HG02588 (cell line): Measurements from ENCODE around the gene EAF2.

Experiments
- ATAC-seq: cut with Tn5 transposase; IDR thresholded peaks from one replicate; pipeline ENCODE4 v1.9.1; 2021; ENCODE audit warnings: mild to moderate bottlenecking, moderate library complexity; ENCODE audit not compliant: unreplicated experiment

Gene EAF2

GRCh38 chr3:121834671-121835464 is at the start of gene EAF2, which contains the start of gene IQCB1:
TSS of gene EAF2 (plus strand) at chr3:121835209. CDS start at chr3:121835286, 77 bp downstream.
TSS of gene IQCB1 (minus strand) at chr3:121835060. CDS start at chr3:121828960, 6,100 bp downstream.
- ATAC-seq: peak; percentile 95

GRCh38 chr3:121786485-121786884 is 48.5 kb upstream of the EAF2 start:
- no peak for ATAC-seq

DNA sequence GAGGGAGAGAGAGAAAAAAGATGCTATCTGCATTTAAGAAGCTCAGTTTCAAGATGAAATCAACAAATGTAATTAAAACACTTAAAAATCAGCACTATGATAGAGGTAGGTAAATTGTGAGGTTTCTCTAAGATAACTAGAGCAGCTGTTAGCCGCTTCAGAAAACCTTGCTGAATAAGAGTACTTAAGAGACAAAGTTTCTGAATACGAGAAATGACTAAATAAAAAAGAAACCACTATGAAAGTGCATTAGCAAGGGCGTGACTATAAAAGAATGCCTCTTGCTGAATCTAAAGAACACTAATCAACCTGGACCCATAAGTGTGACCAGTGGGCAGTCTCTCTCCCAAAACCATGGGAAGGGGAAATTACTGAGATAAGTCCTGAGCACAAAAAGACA is 41.9 kb upstream of the EAF2 start:
- ATAC-seq: peak; percentile 48

DNA sequence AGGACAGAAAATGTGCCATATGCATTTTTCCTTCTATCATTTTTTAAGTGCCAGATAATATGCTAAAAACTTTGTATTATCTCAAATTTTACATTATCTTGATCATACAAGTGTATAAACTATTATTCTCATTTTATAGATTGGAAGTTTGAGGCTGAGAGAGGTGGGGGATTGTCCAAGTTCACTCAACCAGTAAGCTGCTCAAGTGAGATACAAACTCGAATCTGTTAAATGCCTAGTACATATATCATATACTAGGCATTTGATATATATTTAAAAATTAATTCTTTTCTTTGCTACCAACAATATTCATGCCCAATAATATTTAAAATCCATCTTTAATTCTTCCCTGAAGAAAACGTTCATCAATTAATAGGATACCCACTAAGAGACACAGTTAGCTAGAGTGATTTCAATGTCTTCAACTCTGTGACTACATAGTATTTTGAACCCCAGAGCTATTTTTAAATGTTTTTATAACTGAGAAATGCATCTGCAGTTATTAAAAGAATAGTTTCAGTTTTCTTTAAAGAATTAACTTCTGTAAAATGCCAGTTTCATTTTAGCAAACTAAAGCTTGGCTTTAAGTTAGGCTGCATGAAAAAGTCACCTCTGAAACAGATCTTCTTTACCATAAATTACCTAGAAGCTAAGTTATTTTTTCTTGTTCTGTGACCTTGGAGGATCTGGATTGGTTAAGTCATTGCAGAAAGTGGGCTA is 40.6 kb upstream of the EAF2 start:
- ATAC-seq: no peak

- ATAC-seq: no peak
These were observed 38.0 kb upstream of the EAF2 start for GRCh38 chr3:121796970-121797369.

DNA sequence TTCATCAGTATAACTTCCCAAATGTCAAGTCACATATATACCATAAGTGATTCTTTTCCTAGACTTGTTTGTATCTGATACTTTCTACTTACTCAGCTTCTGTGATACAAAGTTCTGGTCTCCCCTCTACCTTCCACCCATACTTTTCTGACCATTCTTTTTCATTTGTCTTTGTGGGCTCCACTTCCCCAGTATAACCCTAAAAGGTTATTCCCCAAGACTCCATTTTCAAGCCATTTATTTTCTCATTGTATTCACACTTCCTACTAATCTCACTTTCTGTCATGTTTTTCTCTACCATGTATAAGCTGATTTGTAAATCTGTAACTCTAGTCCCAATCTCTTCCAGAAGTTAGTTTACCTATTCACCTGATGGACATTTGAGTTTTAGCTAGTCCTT is 34.1 kb upstream of the EAF2 start:
- no peak for ATAC-seq

GRCh38 chr3:121803771-121804320 is 31.2 kb upstream of the EAF2 start:
- no peak for ATAC-seq

GRCh38 chr3:121809249-121809648 is 25.8 kb upstream of the EAF2 start:
- peak; percentile 96 for ATAC-seq

DNA sequence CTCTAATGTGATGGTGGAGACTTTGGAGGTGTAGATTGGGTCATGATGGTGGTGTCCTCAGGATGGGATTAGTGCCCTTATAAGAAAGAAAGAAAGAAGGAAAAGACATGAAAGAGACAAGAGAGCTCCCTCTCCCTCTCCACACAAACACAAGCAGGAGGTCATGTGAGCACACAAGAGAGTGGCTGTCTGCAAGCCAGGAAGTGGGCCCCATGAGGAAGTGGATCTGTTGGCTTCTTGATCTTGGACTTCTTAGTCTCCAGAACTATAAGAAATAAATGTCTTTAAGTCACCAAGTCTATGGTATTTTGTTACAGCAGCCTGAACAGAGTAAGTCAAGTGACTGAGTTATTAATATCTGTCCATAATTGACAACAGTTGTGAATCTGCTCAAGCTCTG is 17.3 kb upstream of the EAF2 start:
- no peak for ATAC-seq

DNA sequence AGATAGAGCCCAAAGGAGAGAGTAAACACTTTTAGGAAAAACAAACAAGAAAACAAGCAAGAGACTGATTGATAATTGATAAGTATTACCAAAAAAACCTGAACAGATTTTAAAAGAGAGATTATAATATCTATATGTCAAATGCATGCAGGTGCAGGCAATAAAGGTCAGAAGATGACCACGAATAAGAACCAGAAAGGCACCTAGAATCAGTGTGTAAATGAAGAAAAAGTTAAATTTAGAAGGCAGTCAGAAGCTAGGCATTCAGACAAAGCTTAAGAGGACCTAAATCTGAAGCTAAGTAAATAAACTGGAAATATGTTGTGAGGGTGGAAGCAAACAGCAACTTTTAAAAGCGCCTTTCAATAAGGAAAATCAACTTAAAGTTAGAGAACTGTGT is 16.4 kb upstream of the EAF2 start:
- no peak for ATAC-seq

DNA sequence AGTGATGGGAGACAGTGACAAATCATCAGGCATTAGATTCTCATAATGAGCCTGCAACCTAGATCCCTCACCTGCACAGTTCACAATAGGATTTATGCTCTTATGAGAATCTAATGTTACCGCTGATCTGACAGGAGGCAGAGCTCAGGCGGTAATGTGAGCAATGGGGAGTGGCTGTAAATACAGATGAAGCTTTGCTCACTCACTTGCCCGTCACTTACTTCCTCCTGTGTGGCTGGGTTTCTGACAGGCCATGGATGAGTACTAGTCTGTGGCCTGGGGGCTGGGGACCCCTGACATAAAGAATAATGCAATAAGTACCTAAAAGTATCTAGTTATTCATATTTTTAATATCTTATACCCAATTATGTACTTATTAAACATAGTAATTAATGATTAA is 15.8 kb upstream of the EAF2 start:
- ATAC-seq: no peak

DNA sequence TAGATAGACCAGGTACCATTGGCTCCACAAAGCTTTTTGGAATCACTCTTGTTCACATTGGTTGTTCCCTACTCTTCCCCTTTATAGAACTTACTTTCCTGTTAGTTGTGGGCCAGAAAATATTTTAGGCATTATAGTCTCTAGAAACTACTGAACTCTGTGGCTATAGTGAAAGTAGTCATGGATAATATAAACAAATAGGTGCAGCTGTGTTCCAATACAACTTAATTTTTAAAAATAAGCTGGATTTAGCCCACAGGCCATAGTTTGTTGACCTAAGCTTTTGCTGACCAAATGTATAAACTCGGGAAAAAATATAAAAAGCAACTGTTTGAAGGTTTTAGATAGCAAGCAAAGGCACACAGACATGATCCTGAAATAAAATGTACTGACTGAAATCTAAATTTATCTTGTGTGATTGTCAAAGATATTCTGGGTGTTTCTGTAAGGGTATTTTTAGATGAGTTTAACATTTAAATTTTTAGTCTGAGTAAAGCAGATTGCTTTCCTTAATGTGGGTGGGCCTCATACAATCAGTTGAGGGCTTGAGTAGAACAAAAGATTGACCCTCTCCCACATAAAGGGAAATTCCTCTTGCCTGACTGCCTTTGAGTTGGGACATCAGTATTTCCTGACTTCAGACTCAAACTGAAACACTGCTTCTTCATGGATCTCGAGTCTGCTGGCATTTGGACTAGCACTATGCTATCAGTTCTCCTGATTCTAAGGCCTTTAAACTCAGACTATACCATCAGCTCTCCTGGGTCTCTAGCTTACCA is 13.4 kb upstream of the EAF2 start:
- no peak for ATAC-seq

DNA sequence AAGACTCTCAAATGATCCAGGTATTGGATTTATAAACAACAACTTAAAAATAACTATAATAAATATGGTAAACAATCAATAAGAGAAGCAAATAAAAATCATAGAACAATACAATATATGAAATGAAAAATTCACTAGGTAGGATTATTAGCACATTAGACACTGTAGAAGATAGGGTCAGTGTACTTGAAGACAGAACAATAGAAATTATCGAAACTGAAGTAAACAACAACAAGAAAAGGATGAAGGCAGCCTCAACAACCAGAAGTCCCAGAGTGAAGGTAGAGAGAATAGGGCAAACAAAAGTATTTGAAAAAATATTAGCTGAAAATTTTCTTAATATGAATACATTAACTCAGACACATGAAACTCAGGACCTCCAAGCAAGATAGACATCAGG is 12.0 kb upstream of the EAF2 start:
- ATAC-seq: no peak

DNA sequence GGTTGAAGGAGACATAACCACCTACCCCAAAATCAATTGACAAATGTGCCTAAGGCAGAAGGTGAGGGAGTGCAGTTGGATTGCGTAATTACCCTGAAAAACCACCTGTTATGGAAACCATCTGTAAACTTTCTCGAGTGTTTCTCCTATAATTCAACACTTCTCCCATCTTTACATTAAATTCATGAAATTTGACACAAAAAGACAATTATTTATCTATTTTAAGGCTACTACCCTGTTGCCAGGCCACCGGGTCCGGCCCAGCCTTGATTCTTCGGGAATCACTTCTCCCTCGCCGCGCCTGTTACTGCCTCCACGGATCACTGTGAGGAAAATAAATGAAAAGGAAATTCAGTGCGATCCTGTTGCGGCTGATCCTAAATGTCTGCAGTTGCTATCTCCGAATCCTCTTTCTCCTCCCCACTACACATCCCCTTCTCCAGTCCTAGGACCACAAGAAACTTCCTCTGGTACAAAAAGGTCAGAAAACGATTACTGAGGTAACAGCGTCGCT is 795 bp upstream of the EAF2 start:
- no peak for ATAC-seq

- ATAC-seq: peak; percentile 16
These were observed 424 bp downstream of the EAF2 start for GRCh38 chr3:121835465-121835801.

GRCh38 chr3:121836064-121836463 is 1.1 kb downstream of the EAF2 start:
- no peak for ATAC-seq

DNA sequence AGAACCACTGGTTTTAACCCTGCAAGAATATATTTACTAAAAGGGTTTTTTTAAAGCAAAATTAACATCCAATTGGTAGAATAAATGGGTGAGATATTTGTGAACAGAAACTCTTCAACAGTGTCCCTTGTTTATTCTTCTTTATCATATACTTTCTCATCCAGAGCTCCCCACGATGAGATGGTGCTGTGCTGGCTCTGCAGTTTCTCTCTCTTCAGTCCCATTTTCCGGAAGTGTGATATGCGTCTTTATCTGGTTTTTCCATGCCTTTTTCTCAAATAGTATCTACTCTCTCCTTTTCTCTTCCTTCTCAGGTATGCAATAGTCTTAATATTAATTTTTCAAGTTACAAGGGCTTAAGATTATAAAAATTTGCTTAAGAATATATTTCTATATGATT is 1.5 kb downstream of the EAF2 start:
- ATAC-seq: no peak

GRCh38 chr3:121839962-121840361 is 5.0 kb downstream of the EAF2 start:
- ATAC-seq: no peak

DNA sequence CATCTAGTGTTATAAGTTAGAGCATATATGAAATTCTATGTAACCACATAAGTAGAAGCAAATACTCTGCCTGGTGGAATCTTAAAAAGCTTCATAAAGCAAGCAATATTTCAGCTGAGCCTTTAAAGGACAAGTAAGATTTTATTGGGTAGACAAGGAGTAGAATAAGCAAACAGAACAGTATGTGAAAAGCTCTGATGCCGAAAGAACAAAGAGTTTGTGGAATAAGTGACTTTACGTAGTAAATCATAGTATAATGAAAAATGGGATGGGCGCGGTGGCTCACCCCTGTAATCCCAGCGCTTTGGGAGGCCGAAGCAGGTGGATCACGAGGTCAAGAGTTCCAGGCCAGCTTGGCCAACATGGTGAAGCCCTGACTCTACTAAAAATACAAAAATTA is 9.9 kb downstream of the EAF2 start:
- no peak for ATAC-seq

- no peak for ATAC-seq
These were observed 17.2 kb downstream of the EAF2 start for GRCh38 chr3:121852256-121852655.

DNA sequence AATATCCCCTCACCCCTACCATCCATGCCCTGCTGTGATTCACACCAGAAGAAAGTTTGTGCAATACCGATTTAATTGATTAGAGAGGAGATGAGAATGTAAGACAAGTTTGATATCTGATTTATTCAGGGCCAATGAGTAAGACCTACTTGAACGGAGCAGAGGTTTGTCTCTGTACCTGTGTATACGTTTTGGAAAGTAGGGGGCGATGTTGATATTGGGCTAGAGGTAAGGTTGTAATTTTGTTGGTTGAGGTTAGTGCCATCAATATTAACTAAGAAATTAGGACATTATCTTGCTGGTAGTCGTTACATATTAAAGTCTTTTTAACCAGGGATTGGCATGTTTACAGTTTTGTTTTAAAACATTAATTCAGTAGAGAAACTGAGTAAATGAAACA is 20.5 kb downstream of the EAF2 start:
- ATAC-seq: no peak
